Esophagus mucosa (tissue), 1 donor: ENCODE data around the gene TNRC6C. TPM values are rescaled to one million over a fixed set of nuclear protein-coding genes. Genes with fewer than 3 reads are reported as not detected.
A peak's percentile ranks its signal among the peaks of the same experiment; 100 is the strongest.

Experiments used
- ATAC-seq: fragments of 200-7000 bp; cut with Tn5 transposase; one replicate; pipeline ENCODE4 v1.9.1; 2020
- total RNA-seq: library from RNA; stranded (reverse); gene quantifications from one replicate; pipeline ENCODE4 v1.2.4, GENCODE V29; 2023
- donor health status: DM: yes; HTN: yes; CAD: no.

Gene TNRC6C
- total RNA-seq, 1 donor from 2014 or later: 6.8 TPM

DNA sequence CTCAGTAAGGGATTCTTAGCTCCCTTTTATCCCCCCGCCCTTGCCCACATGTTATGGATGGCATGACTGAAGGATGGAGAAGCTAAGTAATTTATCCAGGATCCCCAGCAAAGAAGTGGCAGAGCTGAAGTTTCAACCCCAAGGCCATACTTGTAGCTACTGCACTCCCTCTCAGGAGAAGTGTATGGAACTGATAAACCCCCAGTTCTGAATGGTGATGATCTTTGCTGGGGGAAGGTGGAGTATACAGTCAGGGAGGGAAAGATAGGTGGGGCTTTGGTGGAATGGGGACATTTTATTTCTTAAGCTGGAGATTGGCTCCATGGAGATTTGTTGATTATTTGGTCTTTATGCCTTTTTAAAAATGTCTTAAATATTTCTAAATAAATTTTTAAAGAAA, 58.3 kb downstream of the TNRC6C start:
- no peak for ATAC-seq

DNA sequence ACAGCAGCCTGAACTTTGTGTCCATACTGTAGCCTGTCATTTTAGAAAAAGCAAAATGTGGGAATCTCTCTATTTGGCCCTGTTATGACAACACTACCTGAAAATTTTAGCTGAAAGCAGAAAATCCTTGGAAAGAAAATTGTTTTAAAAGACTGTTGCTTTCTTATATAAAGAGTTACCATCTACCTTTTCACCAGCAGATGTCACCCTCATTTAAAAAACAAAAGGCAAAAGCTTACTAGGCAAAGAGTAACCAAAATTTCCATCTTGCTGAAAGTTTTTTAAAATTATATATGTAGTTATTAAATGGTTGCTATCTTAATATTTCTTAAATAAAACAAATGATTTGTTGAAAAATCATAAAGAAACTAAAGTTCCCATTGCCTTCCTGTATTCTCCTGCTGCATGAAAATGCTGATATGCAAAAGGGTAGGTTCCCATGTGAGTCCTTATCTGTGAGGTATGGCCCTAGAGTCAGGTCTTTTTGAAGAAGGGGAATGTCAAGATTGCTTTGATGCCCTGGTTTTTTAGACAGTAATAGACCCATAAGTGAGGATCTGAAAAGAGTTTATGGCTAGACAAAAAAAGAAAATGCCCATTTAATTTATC, 61.0 kb downstream of the TNRC6C start:
- peak; percentile 21 for ATAC-seq

DNA sequence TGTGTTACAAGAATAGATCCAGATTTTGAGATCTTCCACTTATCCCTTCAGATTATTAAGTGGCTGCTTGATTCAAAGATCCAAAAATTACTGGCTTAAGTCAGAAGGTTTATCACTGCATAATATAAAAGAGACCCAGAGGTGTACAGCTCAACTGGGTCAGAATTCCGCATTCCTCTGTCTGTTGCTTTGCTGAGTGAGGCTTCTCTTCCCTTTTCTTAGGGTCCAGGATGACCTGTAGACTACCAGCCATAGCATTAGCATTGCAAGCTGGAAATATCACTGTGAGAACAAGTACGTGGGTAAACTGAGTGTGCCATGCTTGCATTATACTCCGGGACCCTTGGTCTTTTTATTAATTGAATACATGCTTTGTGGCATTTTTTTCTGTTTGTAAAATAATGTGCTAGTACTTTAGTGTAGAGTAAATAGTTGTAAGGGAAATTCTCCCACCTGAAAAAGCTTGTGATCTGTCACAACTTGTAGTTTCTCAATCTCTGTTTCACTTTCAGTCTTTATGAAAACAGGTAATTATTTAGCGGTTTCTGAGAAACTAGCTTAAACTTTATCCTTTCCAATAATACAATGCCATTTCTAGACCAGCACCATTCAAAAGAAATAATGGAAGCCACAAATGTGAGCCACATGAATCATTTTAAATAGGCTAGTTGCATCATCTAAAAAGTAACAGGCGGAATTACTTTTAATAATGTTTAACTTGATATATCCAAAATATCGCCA, 61.6 kb downstream of the TNRC6C start:
- no peak for ATAC-seq

DNA sequence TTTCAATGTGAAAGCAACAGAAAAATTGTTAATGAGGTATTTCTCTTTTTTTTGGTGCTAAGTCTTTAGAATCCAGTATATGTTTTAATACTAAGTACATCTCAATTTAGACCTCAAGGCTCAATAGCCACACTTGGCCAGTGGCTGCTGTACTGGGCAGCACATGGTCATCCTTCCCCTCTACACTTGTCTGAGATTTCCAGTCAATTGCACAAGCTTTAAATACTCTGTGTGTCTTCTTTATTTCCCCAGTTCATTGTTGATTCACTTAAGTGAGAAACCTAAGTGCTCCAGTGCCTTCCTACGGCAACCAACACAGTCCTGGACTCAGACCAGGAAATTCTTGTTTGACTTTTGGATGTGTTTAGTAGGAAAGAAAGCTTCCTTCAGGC, 62.2 kb downstream of the TNRC6C start:
- ATAC-seq: no peak

DNA sequence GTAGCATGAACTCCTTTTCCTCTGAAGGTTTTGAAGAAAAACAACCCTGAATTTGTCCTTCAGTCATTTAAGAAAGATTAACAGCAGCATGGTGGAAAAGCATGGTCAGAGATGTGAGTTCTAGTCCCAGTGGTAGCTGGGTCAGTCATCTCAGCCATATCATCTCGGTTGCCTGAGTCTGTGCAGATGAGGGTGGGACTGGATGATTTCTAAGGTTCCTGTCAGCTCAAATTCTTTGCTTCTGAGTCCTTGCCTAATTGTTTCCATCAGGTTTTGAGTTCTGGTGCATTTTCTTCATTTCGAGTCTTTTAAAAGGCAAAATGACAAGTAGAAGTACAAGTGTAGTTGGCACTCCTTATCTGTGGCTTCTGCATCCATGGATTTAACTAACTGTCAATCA, 63.9 kb downstream of the TNRC6C start:
- no peak for ATAC-seq

DNA sequence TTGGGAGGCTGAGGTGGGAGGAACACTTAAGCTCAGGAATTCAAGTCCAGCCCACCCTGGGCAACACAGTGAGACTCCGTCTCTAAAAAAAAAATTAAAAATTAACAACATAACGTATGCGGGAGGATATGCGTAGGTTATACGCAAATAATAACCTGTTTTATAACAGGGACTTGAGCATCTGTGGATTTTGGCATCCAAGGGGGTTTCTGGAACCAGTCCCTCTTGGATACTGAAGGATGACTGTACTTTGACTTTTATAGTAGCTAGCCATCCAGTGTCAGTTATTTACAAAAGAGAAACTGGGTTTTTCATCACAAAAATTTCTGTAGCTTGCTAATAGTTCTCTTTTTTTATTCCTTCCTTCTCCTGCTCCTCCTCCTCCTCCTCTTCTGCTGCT, 64.5 kb downstream of the TNRC6C start:
- ATAC-seq: no peak

DNA sequence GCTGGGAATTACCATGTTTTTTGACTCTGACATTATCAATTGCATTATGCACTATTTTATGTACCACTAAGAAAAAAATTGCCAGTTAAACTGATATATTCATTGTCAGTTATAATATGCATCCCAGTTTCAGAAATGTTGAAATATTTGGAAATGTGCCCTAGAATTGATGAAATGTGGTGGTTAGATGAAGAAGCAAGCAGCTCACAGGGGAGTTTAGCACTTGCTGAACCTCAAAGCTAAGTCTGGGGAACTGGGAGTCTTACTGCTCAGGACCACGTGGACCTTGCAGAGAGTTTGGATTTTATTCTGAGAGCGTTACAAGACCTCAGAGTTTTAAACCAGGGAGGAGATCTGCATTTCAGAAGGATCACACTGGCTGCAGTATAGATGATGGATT, 67.9 kb downstream of the TNRC6C start:
- no peak for ATAC-seq

DNA sequence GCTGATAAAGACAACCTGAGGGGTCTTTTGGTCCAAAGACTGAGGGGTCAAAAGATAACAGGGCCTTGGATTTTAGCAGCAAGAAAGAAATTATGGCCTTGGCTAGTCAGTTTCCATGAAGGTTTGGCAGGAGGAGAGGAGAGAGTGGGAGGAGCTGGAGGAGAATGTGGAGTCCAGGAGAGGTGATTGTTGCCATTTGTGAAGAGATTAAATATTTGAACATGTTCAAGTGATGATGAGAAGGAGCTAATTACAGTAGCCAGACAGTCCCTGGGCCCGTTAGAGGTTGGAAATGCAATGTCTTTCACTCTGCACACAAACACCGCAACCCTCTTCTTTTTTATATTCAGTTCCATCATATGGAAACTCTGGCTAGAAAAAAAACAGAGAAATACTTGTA, 68.6 kb downstream of the TNRC6C start:
- no peak for ATAC-seq

DNA sequence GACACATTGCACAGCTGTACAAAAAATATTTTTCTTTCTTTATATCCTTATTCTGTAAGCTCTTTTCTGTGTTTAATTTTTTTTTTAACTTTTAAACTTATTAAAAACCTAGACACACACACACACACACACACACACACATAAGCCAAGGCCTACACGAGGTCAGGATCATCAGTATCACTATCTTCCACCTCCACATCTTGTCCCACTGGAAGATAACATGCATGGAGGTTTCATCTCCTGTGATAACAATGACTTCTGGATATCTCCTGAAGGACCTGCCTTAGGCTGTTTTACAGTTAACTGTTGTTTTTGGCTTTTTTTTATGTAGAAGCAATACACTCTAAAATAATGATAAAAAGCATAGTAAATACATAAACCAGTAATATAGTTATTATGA, 71.2 kb downstream of the TNRC6C start:
- ATAC-seq: no peak

DNA sequence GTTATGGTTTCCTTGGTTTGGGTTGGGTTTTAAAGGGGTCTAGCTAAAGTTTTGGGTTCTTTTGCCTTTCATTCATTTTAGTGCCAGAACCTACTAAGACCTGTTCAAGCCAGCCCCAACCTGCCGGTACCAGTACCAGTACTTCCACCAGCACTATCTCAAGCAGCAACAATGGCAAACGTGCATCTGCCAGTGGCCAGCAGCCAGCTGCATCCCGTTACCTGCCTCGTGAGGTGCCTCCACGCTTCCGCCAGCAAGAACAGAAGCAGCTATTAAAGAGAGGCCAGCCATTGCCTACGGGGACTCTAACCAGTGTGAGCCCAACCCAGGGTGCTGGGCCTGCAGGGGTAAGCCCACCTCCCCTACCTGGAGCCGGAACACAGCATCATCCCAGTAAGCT, 72.9 kb downstream of the TNRC6C start:
- no peak for ATAC-seq

DNA sequence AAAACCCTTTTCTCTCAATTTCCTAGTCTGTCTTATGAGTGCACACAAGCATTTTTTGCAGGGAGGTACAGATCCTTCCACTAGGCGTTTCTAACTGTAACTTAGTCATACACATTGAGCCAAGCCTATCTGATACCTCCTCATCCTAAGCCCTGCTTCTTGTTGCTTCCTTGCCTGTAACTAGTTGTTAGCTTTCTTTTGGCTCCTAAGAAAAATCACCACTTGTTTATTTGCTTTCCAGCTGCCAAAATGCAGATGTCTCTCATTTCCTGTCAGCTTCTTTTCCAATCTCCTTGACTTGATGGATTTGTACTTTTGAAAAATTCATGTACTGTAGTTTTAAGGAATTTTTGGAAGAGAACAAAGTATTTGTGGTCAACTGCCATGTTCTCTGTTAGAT, 73.7 kb downstream of the TNRC6C start:
- ATAC-seq: peak; percentile 47

DNA sequence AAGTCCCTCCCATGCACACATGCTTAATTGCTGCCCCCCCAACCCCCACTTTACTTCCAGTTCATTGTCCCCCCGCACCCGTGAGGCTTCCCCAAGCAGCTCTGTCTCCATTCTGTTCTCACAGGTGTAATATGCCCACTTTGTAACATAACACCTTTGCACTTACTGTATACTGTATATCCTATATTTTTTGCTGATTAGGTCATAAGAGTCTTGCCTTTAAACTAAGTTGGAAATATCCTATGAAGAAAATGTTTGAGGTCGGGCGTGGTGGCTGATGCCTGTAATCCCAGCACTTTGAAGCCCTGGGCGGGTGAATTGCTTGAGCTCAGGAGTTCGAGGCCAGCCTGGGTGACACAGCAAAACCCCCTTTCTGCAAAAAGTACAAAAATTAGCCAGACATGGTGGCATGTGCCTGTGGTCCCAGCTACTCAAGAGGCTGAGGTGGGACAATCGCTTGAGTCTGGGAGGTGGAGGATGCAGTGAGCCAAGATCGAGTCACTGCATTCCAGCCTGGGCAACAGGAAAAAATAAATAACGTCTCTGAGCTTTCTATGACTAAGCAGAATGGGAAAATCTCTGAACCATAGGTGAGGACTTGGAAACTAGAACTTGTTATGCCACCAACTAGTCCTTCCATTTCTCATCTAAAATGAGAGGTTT, 76.1 kb downstream of the TNRC6C start:
- ATAC-seq: no peak

DNA sequence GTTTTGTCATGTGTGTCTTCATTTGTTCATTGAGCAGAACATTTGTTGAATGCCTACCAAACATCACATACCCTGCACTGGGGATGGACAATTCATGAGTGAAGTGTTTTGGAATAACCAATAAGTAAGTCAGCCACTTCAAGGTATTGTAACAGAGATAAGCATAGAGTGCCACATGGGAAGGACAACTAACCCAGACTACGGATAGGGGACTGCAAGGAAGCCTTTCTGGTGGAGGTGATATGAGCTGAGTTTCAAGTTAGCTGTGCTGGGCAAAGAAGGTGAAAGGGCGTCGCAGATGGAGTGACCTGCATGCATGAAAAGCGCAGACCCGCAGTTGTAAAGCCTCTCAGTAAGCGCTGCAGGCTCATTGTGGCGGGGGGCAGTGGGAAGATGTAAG, 78.8 kb downstream of the TNRC6C start:
- no peak for ATAC-seq

DNA sequence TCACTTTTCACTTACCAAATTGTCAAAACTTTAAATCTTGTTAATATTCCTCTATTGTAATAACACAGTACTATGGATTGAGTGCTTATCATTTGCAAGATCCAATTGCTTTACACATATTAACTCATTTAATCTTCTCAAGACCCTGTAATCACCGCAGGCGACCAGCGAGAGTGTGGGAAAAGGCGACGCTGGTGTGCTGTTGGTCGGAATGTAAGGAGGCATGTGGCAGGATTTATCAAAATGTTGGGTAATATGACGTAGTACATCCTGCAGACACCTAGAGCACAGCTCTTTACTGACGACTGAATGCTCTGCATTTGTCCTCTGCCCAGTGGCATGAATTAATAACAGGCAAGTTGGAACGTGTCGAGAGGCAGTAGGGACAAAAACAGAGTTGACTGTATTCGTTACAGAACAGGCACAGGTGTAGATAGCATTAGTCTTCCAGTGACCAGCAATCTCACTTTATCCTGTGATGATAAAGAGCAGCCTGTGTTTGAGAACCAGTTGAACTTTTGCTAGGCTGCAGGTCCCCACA, 80.3 kb downstream of the TNRC6C start:
- ATAC-seq: peak; percentile 50

DNA sequence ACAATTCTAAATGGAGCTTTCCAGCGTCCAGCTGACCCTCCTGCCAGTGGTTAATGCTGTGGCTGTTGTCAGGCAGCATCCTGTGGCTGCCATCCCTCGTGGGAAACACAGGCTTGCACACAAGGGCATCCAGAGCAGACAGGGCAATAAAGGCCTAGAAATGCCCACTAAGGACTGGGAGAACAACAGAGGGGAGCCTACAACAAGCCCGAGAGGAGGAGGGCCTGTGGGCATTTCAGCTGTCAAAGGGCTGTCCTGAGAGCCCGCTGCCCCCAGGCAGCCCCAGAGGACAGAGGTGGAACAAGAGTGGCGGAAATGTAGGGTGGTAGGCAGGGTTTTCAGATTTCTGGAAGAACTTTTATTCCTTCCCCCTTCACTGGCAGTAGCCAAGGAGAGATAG, 81.1 kb downstream of the TNRC6C start:
- no peak for ATAC-seq

DNA sequence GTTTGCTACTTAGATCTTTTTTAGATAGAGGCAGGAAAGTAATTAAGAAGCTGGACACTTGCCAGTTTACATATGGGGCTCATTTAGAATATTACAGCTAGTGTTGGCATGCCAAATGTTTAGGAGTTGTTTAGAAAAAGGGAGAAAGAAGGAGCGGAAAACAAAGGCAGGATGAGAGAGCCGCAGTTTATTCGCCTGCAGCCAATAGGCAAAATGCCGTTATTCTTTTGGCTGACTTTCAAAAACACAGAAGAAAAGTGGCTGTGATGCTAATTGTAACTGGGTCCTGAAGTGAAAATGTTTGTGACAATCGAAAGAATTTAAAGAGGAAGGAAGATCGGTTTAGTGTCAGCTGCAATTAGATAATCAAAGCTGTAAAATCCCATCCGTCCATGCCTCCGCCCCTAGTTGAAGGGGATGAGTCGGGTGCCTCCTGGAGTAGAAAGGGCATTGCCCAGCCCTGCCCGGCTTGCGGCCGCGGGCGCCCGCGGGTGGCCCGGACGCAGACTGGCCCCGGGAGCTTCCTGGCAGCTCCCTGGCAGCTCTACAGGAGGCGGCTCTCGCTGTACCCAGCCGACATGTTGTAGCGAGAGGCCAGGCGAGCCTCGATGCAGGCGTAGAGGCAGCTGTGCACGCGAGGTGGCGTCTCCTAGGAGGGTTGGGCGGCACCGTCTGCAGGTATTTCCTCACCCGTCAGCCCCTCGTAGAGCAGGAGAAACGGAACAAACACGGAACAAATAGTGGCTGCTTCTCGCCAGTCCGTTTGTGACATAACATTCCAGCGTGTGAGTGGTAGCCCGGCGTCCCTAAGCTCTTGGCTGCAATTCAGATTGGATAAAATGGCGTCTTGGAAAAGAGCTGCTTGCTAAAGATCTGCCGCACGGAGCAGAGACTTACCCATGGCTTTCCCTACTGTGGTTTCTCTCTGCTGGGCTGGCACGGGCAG, 82.2 kb downstream of the TNRC6C start:
- ATAC-seq: peak; percentile 77

DNA sequence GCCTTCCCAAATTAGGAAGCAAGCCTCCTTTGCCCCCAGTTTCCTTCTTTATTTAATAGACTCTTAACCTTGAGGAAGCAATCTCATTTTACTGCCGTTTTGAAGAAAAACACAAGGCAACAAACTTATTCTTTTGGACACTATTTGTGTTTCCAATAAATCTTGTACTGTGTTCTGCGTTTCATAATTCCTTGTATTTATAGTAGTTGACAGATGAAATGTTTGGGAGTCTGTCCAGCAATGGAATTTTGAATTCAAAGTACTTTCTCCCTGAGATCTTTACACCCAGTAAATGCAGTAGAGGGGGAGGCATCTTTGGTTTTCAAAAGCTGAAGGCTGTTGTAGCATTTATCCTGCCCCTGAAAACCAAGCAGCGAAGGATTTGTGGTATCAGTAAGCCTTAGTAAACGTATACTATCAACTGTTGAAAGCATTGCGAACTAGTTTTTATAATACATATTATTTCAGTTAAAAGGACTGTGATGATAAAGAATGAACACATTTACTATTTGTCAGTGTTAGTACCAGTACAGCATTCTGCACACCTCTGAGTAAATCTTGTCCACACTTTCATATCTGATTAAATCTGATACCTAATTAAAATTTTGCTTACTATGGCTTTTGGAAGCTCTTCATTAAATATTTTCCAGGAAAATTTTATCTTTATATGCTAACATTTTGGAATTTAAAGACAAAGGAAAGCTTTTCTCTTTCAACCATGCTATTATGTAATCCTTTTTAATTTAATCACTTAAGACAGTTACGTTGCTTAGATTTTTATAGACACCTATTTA, 83.1 kb downstream of the TNRC6C start:
- ATAC-seq: no peak

DNA sequence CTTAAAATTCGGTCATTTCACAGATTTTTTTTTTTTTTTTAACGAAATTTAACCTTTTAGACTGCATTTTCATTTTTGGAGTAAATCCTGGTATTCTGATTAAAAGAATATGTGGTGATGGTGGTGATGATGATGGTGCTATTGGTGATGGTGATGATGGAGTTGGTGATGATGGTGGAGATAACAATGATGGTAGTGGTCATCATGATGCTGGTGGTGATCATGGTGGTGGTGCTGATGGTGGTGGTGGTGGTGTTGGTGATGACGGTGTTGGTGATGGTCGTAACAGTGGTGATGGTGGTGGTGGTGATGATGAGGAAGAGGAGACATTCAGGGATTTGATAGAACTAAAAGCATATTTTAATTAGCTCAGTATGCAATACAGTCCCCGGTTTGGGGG, 84.0 kb downstream of the TNRC6C start:
- no peak for ATAC-seq

DNA sequence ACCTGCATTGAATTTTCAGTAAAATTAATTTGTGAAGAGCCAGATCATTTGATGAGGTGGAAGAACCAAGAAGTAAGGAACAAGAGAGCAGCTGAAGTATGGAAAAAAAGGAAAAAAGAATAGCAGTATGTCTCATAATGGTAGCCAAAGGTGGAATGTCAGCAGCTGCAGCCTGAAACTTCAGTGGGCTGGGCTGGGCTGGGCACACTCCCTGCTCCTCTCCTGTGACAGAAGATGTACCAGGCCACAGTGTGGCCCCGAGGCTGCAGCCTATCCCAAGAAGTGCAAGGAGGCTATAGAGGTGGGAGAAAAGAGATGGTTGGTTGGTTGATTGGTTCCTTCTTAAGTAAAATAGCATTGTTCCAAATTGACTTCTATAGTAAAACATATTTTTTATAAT, 84.5 kb downstream of the TNRC6C start:
- no peak for ATAC-seq

DNA sequence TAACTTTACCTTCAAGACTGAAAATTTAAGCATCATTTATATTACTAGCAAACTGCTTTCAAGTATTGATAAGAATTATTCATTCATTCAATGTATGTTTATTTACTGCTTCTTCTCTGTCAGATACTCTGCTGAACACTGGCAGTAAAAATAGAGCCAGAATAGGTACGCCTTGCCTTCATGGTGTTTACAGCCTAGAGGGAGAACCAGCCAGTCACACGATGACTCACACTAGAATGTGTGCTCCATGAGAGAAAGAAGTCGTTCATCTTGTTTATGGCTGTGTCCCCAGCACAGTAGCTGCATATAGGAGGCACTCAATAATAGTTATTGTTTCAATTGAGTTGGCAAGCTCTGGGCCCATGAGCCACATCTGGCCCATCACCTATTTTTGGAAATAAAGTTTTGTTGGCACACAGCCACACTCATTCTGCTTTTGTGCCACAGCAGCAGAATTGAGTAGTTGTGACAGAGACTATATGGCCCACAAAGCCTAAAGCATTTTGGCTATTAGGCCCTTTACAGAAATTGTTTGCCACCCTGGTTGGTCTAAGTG, 85.9 kb downstream of the TNRC6C start:
- ATAC-seq: peak; percentile 44

DNA sequence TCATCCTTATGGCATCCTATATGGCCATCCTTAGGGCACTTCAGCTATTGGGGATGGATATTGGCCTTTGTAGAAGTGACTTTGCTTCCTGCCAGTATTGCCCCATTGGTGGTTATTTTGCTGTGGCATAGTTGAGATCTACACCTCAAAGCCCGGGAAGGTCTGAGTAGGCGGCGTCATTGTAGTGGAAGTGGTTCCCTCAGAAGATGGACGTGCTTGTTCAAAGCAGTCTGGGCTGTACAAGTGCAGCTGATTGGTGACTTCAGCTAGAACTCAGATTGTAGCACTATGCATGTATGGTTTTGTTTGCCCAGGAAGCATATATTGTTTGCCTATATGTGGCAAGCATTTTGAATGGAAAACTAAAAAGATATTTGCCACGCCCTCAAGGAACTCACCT, 86.8 kb downstream of the TNRC6C start:
- ATAC-seq: no peak

DNA sequence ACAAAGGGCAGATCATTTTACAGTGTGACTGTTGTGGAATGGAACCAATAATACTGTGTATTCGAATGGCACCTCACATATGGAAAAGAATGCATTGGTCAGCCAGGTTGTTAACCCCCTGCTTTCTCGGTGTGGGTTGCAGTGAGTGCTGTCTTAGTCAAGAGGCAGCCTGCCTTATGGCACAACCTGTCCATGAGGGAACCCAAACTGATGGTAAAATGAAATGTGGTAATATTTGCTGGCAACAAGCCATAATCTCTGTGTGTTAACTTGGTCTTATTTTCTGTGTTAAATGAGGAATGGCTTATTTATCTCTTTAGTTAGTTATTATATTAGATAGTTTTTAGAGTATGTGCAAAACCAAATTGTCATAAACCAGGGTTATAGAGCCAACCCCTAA, 88.4 kb downstream of the TNRC6C start:
- no peak for ATAC-seq
